ENCODE results near the gene LRCH1. TPM values are rescaled to one million over a fixed set of nuclear protein-coding genes. Genes with fewer than 3 reads are reported as not detected.
A peak's percentile ranks its signal among the peaks of the same experiment; 100 is the strongest.

The LRCH1 gene
- total and polyA plus RNA-seq, 2 of the 4 experiments (the other 2 are of a cell fraction) = 7.0 to 8.8 TPM

DNA sequence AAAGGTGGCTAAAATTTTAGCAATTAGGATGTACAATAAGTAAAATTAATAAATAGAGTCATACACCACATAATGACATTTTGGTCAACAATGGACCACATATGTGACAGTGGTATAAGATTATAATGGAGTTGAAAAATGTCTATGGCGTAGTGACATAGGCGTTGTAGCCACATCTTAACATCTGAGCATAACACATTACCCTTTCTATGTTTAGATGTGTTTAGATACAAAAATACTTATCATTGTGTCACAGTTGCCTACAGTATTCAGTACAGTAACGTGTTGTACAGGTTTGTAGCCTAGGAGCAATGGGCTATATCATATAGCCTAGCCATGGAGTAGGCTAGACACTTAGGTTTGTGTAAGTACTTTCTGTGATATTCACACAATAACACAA lies 111.2 kb downstream of the LRCH1 start:
- peak overlapping the region; percentile 14; the same call in 1 of the 2 replicates for H3K4ac ChIP-seq (ENCODE audit: low read depth, low read length)
- peak overlapping the region; percentile 63; the same call in 1 of the 2 replicates for H3K23ac ChIP-seq (ENCODE audit: low read depth, low read length)
- H3K4me1 ChIP-seq (ENCODE audit: control insufficient read depth, insufficient read depth, low read length) = peaks cover 10% of the 10 kb centered on the region
- no peak overlapping the region for H2AFZ ChIP-seq (replicated peaks; ENCODE audit: low read length, poor library complexity)
- no peak overlapping the region; a peak in 1 of 4 replicates for H4K8ac ChIP-seq (ENCODE audit: low read depth in 2 of 2, low read length in 2 of 2)
- ATAC-seq (ENCODE audit: low read depth) = no peak
- H3K79me1 ChIP-seq (ENCODE audit: low read depth in 1 of 2, low read length in 2 of 2) = peaks cover 19 to 57% of the 10 kb centered on the region in 2 experiments
- no peak overlapping the region for H4K91ac ChIP-seq (ENCODE audit: insufficient read depth, low read depth, low read length)
- TF ChIP-seq RAD21 (IDR thresholded peaks at IDR 0.05; ENCODE audit: low read length) (no peak), CTCF (conservative IDR thresholded peaks at IDR 0.05; ENCODE audit: low read depth, low read length) (no peak), POLR2A (IDR thresholded peaks at IDR 0.05; ENCODE audit: low read depth, low read length) (no peak)
- peak overlapping the region; percentile 19; the same call in 1 of the 3 replicates for H2BK15ac ChIP-seq (ENCODE audit: low read depth, low read length)
- H3K4me2 ChIP-seq (ENCODE audit: low read depth, low read length) = no peak overlapping the region
- H2BK20ac ChIP-seq (ENCODE audit: low read depth, low read length) = peak overlapping the region; percentile 22; the same call in 1 of the 2 replicates
- peaks cover 22% of the 10 kb centered on the region for H3K9me1 ChIP-seq (ENCODE audit: insufficient read depth, low read length)
- dilution Hi-C loops (cut with HindIII; ENCODE audit: low sequenced_read_pairs, unreplicated experiment) = no loop called here
- H2AK9ac ChIP-seq (replicated peaks; ENCODE audit: low read depth, low read length, poor library complexity) = no peak overlapping the region
- no peak overlapping the region for H4K5ac ChIP-seq (ENCODE audit: low read depth, low read length)
- no CpG with 5 or more reads among the region's 3 CpGs for WGBS, 2 experiments (ENCODE audit: extremely low coverage in 2 of 2, insufficient read length in 1 of 2)
- no peak overlapping the region for H3K56ac ChIP-seq (ENCODE audit: extremely low read depth, insufficient read depth, low read length)
- no peak overlapping the region for H2BK5ac ChIP-seq (ENCODE audit: low read depth, low read length, poor library complexity, severe bottlenecking)
- no peaks in the 10 kb centered on the region for H3K36me3 ChIP-seq (ENCODE audit: control insufficient read depth, insufficient read depth, low read length)
- no peak overlapping the region for H3K27ac ChIP-seq (ENCODE audit: insufficient read depth, low read length)
- H3K18ac ChIP-seq (ENCODE audit: low read depth, low read length) = no peak overlapping the region
- H4K20me1 ChIP-seq (ENCODE audit: insufficient read depth, low read length) = peaks cover 3% of the 10 kb centered on the region; the same call in 1 of the 2 replicates
- no peak overlapping the region for H3K9ac ChIP-seq (ENCODE audit: low read depth, low read length)
- CTCF ChIA-PET = interaction anchor here (0.9 kb wide), 1 partner anchor 104 kb away, joined by 3 read pairs; no protein-coding TSS in a partner anchor
- in situ Hi-C loops (cut with MboI; ENCODE audit: low sequenced_read_pairs) = no loop called here
- H2AK5ac ChIP-seq (ENCODE audit: low read depth, low read length) = peak overlapping the region; percentile 20; the same call in 1 of the 2 replicates
- 0 out of 2 replicates have a peak overlapping the region, but pooled peaks have one; percentile 50 for H3K14ac ChIP-seq (replicated peaks; ENCODE audit: low read depth, low read length)
- H3K4me3 ChIP-seq (ENCODE audit: insufficient read depth, low read depth, low read length) = no peak overlapping the region
- no peaks in the 10 kb centered on the region for H3K27me3 ChIP-seq (ENCODE audit: control insufficient read depth, insufficient read depth, low read length)
- no peak overlapping the region for H2BK120ac ChIP-seq (ENCODE audit: low read depth, low read length)
- H3K9me3 ChIP-seq (ENCODE audit: control insufficient read depth, insufficient read depth, low read length) = no peaks in the 10 kb centered on the region
- POLR2A ChIA-PET (ENCODE audit: unreplicated experiment) = no interaction called here
- BruUV-seq (replicated peaks) = no TSS peak
- DNase-seq = no peak
- intact Hi-C loops (cut with micrococcal nuclease) = no loop called here
